Superior temporal gyrus (tissue), 1 donor: ENCODE measurements around the gene SPZ1.
"Not testable (repeated sequence)": the region's sequence is repeated elsewhere in the genome, so short reads cannot be mapped to it uniquely, and the experiment has no call there.

Experiments used
- DNase-seq: peaks from one replicate; pipeline ENCODE4 v3.0.0-alpha.2; 2016; ENCODE audit errors: extremely low spot score

SPZ1 gene

DNA sequence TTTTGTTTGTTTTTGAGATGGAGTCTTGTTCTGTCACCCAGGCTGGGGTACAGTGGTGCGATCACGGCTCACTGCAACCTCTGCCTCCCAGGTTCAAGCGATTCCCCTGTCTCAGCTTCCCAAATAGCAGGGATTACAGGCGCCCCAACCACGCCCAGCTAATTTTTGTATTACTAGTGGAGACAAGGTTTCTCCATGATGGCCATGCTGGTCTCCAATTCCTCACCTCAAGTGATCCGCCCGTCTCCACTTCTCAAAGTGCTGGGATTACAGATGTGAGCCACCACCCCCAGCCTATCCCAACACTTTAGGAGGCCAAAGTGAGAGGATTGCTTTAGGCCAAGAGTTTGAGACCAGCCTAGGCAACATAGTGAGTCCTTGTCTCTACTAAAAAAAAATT, 19.3 kb downstream of the SPZ1 start:
- no peak for DNase-seq

GRCh38 chr5:80341016-80341775, 21.4 kb downstream of the SPZ1 start:
- no peak for DNase-seq

- DNase-seq, result no peak
Observed at GRCh38 chr5:80343067-80343466, 23.3 kb downstream of the SPZ1 start.

- DNase-seq, result peak; percentile 18
Observed at GRCh38 chr5:80346055-80346454, 26.3 kb downstream of the SPZ1 start.

DNA sequence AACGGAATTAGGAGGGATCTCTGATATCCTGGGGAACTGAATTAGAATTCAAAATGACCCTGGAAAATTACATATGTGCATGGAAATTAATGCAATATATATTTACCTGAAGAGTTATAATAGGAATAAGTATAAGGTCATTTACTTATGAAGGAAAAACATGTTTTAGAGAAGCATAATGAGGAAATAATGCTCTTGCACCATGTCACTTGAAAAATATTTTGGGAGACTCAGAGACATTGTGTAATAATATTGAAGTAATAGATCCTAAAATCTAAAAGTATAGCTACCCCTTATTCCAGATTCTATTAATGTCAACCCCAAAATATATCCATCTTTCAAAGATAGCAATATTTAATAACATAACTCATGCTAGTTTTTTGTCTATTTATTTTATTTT, 28.4 kb downstream of the SPZ1 start:
- DNase-seq, result no peak

DNA sequence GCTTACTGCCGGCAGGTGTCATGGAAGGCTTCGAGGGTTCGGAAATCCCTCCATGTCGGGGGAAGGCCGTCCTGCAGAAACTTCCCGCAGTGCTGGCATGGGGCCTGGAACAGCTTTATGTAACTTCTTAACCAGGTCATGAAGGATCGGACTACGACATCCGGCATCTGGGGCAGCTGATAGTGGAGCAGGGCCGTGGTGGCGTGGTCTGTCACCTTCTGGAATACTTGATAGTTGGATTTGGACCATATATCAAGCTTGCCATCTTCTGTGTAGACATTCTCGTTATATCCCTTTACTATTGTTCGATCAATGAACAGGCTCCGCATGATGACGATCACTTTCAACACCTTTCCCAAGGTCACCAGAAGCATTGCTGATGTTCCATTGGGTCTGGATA, 31.2 kb downstream of the SPZ1 start:
- DNase-seq, result not testable (repeated sequence)

GRCh38 chr5:80355686-80356085, 35.9 kb downstream of the SPZ1 start:
- DNase-seq, result no peak

DNA sequence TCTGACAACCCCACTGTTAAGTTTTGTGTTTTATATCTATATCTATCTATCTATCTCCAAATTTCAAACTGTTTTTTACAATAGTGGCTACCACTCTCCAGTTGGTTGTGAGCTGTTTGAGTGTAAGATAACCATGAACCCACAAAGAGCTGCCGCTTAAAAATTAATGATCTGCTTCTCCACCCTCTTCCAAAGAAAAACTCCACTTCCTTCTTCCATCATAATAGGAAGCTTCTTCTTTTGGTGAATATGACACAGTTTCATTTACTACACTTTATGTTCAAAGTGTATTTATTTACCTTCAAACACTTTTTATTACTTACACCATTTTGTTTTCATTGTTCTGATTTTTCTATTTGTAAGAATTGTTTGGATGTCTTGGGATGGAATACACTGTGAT, 37.9 kb downstream of the SPZ1 start:
- DNase-seq, result no peak

GRCh38 chr5:80360914-80361444, 41.2 kb downstream of the SPZ1 start:
- no peak for DNase-seq

DNA sequence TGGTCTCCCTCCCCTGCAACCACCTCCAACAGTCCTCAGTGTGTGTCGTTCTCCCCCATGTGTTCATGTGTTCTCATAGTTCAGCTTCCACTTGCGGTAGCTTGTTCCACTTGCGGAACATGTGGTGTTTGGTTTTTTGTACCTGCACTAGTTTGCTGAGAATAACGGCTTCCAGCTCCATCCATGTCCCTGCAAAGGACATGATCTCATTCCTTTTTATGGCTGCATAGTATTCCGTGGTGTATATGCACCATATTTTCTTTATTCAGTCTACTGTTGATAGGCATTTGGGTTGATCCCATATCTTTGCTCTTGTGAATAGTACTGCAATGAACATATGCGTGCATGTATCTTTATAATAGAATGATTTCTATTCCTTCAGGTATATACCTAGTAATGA, 45.1 kb downstream of the SPZ1 start:
- no peak for DNase-seq

- DNase-seq, result peak; percentile 66
Observed at GRCh38 chr5:80368661-80369480, 49.1 kb downstream of the SPZ1 start.

DNA sequence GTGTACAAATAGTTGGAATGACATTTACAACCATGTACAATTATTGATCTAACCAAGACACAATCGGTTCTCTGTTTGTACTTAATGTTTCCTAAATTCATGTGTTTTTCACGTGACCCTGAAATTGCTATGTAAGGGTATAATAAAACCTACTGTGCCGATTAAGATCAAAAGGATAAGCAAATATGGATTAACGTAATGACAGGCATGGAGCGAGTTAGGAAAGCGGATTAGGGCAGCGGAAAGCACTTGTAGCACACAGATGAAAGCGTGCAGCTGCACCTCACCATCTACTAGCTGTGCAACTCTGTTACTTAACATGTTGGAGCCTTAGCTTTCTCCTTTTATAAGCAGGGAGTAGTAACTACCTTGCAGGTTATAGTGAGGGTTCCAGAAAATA, 49.7 kb downstream of the SPZ1 start:
- peak; percentile 70 for DNase-seq

DNA sequence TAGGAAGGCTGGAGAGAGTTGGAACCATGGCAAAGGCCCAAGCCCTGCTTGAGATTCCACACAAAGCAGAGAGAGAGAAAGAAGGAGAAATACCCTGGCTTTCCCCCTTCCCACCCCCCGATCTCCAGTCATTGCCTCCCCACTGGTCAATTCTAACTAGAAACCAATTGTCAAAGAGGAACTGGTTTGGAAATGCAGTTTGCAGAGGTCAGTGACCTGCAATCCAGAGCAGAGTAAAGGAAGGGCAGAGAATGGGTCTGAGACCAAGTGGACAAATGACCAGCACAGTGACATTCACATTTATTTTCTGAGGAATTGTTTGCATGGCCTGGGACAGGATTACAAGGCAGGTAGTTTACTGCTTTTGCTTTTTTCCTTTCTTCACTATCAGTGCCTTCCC, 50.6 kb downstream of the SPZ1 start:
- no peak for DNase-seq
